Skin of body (tissue), 3 donors: Measurements from ENCODE around the gene EFNA1. TPM values are rescaled to one million over a fixed set of nuclear protein-coding genes. Genes with fewer than 3 reads are reported as not detected.

Experiments used
- DNase-seq: peaks from one replicate; lab custom pipeline; 2025; lab: John Stamatoyannopoulos, UW
- small RNA-seq: library from RNA; depleted of rRNA; stranded (forward); fragments of <200 nt; gene quantifications from one replicate; pipeline ENCODE3, GENCODE V24; 2014; ENCODE audit warnings: low replicate concordance
- total RNA-seq: library from RNA; depleted of rRNA; stranded (reverse); fragments of >200 nt; gene quantifications from one replicate; pipeline ENCODE4 v1.2.3, GENCODE V29; 2014

Gene EFNA1
- total RNA-seq, 1 donor from 2014 or later = 45.1 TPM

DNA sequence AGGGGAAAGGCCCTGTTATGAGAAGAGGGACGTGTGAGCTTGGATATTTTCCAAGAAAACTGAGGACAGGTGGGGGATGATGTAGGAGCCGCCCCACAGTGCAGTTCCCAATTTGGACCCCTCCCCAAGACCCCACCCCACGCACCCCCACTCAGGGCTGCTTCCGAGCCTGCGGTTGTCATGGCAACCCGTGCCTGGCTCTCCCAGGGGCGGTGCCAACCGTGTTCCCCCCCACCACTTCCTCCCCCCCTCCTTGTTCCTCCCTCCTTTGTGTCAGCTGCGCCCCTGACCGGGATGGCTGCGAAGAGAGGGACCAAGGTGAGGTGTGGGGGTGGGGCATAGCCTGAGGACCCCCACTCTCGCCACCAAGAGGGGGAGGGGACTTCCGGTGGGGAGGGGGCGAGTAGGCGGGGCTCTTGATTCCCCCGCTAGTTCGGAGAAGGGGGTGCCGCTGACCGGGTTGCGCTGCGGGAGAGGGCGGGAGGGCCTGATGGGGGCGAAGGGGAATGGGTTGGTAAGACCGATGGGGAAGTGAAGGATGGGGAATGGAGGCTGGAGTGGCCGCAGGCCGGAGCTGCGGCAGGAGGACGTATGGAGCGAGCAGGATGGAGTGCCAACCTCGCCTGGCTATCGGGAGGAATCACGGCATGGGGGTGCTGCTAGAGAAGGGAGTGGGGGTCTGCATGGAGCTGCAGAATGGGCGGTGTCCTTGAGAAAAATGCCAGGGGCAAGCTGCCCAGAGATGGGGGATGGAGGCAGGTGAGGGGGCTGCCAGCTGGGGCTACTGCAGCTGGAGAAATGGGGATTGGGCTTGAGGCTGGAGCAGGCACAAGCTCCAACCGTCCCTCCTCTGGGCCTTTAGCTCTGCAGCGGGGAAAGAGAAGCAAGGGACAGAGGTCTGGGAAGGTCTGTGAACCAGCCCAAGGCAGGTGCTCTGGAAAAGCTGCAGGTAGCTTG, 46.9 kb downstream of the EFNA1 start:
- no peak for DNase-seq

DNA sequence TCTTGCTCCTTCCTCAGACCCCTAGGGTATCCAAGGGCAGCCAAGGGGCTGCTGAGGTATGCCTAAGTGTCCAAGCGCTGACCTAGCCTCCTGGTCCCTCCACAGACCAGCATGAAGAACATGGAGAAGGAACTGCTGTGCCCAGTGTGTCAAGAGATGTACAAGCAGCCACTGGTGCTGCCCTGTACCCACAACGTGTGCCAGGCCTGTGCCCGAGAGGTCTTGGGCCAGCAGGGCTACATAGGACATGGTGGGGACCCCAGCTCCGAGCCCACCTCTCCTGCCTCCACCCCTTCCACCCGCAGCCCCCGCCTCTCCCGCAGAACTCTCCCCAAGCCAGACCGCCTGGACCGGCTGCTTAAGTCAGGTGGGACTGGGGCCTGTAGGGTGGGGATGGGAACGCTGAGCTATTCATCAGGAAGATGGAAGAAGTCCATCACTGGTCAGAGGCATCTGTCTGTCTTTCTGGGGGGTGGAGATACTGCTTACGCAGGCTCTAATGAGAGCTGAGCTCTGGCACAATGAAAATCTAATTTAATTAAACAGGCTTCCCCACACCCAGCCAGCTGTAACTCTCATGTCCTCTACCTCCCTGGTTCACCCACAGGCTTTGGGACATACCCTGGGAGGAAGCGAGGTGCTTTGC, 47.7 kb downstream of the EFNA1 start:
- DNase-seq = no peak

DNA sequence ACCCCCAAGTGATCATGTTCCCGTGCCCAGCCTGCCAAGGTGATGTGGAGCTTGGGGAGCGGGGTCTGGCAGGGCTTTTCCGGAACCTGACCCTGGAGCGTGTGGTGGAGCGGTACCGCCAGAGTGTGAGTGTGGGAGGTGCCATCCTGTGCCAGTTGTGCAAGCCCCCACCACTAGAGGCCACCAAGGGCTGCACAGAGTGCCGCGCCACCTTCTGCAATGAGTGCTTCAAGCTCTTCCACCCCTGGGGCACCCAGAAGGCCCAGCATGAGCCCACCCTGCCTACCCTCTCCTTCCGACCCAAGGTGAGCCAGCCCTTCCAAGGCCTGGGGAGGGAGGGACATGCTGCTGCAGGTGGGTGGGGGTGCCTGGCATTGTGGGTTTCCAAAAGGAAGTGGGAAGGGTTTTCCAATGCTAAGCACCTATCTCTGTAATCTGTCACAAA, 48.3 kb downstream of the EFNA1 start:
- DNase-seq = no peak

DNA sequence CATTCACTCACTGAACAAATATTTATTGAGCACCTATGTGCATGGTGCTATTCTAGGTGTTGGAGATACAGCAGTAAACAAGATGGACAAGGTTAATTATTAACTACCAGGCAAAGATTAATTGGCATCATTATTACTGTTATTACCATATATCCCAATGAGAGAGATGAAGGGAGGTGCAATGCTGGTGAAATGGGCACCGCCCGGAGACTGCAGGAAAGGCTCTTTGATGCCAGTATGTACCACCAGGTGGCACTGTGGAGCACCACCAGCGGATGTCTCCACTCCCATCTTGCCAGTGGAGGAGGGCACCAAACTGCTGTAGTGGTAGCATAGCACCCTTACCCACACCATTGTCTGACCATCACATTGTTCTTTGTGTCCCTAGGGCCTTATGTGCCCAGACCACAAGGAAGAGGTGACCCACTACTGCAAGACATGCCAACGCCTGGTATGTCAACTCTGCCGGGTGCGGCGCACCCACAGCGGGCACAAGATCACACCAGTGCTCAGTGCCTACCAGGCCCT, 48.9 kb downstream of the EFNA1 start:
- DNase-seq = peak; percentile 36

DNA sequence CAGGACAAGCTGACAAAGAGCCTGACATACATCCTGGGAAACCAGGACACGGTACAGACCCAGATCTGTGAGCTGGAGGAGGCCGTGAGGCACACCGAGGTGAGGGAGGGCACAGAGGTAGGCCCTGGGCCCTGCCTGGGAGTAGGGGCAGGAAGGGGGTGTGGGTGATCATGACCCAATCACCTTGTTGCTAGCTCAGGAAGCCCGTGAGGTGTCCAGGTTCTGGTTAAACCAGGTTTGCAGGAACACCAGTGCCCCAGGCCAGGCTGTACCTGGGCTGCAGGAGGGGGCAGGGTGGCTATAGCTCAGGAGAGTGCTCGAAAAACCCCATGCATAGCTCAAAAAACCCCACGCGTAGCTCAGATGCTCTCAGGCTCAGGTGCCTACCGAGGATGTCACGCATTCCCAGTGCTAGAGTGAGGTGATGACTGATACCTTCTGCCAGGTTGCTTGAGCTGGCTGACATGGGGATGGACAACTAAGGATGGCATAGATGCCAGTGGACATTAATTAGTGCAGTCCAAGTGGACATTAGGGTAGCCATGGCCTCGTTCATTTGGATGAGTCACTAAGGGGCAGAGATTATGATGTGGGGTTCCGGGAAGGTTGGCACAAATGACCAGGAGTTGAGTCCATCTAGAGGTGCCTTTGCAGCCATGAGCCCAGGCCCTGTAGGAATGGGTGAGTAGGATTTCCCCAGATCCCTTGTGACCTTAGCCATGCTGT, 49.7 kb downstream of the EFNA1 start:
- no peak for DNase-seq

DNA sequence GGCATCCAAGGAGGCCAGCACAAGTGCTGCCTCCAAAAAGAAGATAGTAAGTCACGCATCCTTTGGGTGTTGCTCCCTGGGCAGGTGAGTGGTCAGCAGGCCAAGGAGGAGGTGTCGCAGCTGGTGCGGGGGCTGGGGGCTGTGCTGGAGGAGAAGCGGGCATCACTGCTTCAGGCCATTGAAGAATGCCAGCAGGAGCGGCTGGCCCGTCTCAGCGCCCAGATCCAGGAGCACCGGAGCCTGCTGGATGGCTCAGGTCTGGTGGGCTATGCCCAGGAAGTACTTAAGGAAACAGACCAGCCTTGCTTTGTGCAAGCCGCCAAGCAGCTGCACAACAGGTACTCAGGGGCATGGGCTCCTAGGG, 50.2 kb downstream of the EFNA1 start:
- no peak for DNase-seq

DNA sequence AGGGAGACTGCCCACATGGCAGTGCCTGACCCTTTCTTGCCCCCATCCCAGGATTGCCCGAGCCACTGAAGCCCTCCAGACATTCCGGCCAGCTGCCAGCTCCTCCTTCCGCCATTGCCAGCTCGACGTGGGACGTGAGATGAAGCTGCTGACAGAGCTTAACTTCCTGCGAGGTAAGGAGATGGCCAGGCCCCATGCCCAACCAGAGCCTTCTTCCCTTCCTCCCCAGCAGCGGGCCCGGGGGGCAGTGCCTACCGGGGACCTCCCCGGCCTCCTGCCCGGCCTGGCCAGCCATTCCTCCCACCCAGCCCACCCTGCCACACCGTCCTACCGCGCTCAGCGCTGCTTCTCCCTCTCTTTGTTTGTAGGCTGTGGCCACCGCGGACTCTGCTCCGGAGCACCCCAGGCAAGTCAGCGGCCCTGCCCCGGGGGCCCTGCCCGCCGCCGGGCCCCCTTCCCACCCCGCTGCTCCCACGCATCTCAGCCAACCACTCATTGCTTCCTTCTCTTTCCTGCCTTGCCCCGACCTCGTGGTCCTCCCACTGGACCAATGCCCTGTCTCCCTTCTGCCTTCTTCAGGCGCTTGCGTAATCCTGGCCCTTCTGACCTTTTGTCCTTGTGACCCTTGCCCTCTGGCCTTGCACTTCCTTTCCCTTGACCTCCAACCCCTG, 50.9 kb downstream of the EFNA1 start:
- no peak for DNase-seq

DNA sequence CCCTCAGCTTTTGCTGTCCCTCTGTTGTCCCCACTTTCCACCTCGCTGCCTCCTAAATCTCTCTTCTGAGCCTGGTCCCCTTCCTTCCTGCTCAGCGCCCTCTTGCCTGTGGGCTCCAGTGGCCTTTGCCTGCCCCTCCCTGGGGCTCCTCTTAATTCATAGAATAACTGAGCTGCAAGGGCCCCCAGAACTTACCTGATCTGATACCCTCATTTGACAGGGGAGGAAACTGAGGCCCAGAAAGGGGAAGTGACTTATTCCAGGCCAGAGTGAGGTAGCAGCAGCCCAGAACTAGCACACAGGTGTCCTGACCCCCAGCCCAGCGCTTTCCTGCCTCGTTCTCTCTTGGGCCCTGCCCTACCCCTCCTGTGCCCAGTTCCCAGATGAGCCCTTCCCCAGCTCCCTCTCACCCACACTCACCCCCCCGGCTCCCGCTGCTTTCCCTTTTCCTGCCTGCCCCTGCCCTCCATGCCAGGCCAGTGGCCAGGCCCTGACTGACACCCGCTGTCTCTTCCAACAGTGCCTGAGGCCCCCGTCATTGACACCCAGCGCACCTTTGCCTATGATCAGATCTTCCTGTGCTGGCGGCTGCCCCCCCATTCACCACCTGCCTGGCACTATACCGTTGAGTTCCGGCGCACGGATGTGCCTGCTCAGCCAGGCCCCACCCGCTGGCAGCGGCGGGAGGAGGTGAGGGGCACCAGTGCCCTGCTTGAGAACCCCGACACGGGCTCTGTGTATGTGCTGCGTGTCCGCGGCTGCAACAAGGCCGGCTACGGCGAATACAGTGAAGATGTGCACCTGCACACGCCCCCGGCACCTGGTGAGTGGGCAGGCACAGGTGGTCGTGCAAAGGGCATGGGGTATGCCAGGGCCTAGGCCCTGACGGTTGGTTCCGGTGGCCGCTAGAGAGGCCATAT, 51.7 kb downstream of the EFNA1 start:
- DNase-seq = no peak

DNA sequence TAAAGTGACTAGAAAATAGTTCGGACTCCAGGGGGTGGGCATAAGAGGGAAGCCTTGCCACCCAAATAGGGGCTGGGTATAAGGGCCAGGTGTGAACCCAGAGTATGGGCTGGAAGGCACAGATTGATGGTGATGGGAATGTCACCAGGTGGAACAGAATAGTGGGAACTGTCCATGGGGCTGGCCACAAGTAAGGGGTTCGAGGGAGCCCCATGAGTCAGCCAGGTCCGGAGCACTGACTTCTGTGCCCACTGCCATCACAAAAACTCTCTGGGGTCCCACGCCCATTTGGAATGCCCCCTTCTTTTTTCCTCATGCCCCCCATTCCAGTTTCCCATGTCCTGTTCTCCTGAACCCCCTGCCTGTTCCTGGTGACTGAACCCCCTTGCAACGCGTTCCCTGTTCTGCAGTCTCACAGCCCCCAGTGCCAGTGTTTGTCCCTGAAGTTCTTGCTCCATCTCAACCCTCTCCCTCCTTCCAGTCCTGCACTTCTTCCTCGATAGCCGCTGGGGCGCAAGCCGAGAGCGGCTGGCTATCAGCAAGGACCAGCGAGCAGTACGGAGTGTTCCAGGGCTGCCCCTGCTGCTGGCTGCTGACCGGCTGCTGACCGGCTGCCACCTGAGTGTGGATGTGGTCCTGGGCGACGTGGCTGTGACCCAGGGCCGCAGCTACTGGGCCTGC, 53.8 kb downstream of the EFNA1 start:
- no peak for DNase-seq

DNA sequence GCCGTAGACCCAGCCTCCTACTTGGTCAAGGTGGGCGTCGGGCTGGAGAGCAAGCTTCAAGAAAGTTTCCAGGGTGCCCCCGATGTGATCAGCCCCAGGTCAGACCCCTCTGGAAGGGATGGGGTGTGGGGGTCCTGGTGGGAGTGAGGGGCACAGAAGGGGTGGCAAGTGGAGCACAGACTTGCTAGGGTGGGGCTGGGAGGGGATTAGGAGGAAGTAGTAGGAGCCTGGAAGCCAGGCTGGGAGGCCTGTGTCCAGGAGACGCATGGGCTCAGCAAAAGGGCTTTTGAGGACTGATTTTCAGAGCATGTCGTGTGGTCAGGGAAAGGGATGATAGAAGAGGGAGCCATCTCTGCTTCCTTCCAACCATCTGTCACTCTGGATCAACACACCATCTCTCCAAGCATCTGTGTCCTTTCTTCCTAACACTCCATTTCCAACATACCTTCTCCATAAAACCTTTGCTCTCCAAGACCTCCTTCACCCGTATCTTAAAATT, 54.4 kb downstream of the EFNA1 start:
- DNase-seq = no peak

DNA sequence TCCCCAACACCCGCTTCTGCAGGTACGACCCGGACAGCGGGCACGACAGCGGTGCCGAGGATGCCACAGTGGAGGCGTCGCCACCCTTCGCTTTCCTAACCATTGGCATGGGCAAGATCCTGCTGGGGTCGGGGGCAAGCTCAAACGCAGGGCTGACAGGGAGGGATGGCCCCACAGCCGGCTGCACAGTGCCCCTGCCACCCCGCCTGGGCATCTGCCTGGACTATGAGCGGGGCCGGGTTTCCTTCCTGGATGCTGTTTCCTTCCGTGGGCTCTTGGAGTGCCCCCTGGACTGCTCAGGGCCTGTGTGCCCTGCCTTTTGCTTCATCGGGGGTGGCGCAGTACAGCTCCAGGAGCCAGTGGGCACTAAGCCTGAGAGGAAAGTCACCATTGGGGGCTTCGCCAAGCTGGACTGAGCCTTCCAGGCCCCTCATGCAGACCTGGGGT, 56.1 kb downstream of the EFNA1 start:
- no peak for DNase-seq

DNA sequence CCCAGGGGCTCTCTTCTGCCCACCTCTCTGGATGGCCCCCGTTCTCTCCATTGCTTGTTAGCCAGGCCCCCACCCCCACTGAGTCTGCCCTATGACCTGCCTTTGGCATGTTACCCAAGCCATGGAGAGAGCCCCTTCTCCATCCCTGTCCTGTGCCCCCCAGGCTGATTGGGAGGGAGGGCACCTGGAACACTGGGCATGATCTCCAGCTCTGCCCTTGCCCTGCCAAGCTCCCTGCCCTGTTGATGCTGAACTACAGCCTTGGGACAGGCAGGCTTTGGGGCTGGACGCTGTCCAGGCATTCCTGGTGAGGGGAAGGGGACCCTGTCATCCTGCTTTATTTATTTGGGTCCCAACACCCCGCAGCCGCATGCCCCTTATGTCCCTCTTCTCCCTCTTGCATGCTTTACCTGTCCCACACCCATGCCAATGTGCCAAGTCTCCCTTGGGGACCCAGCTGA, 56.7 kb downstream of the EFNA1 start:
- no peak for DNase-seq

Small RNA genes lying within 50 kb of the gene (small RNA-seq; reads per million reads assigned to genes)
- gene HMGN2P18 (not detected), gene RF00019 (not detected)

Other genes starting within 250 kb of the EFNA1 start
- 18.9 TPM for gene PMVK, start 191.2 kb upstream of the EFNA1 start, total RNA-seq
- gene PBXIP1, start 171.8 kb upstream of the EFNA1 start, total RNA-seq = 61.8 TPM
- gene PYGO2, start 166.1 kb upstream of the EFNA1 start, total RNA-seq = 14.6 TPM
- 42.9 TPM for gene SHC1, start 157.1 kb upstream of the EFNA1 start, total RNA-seq
- 43.1 TPM for gene CKS1B, start 153.2 kb upstream of the EFNA1 start, total RNA-seq
- gene FLAD1, start 144.5 kb upstream of the EFNA1 start, total RNA-seq = 13.2 TPM
- not detected for gene LENEP, start 134.3 kb upstream of the EFNA1 start, total RNA-seq
- 25.5 TPM for gene ZBTB7B, start 125.1 kb upstream of the EFNA1 start, total RNA-seq
- gene DCST2, start 94.1 kb upstream of the EFNA1 start, total RNA-seq = 0.49 TPM
- gene DCST1, start 94.1 kb upstream of the EFNA1 start, total RNA-seq = 0.10 TPM
- 46.0 TPM for gene ADAM15, start 76.6 kb upstream of the EFNA1 start, total RNA-seq
- 9.0 TPM for gene EFNA4, start 64.1 kb upstream of the EFNA1 start, total RNA-seq
- gene EFNA3, start 49.0 kb upstream of the EFNA1 start, total RNA-seq = 10.9 TPM
- 18.5 TPM for gene SLC50A1, start 8.0 kb downstream of the EFNA1 start, total RNA-seq
- 10.0 TPM for gene DPM3, start 12.7 kb downstream of the EFNA1 start, total RNA-seq
- 67.5 TPM for gene KRTCAP2, start 45.4 kb downstream of the EFNA1 start, total RNA-seq
- gene TRIM46, start 46.0 kb downstream of the EFNA1 start, total RNA-seq = 0.20 TPM
- 32.5 TPM for gene THBS3, start 80.0 kb downstream of the EFNA1 start, total RNA-seq
- 19.1 TPM for gene MTX1, start 80.8 kb downstream of the EFNA1 start, total RNA-seq
- gene ENTREP3, start 127.6 kb downstream of the EFNA1 start, total RNA-seq = 4.5 TPM
- gene SCAMP3, start 134.5 kb downstream of the EFNA1 start, total RNA-seq = 23.7 TPM
- gene CLK2, start 145.6 kb downstream of the EFNA1 start, total RNA-seq = 28.8 TPM
- 1.7 TPM for gene HCN3, start 149.6 kb downstream of the EFNA1 start, total RNA-seq
- gene PKLR, start 173.6 kb downstream of the EFNA1 start, total RNA-seq = 0.20 TPM
- 139 TPM for gene FDPS, start 181.0 kb downstream of the EFNA1 start, total RNA-seq
- gene RUSC1, start 193.0 kb downstream of the EFNA1 start, total RNA-seq = 15.0 TPM